Mucosa of stomach (tissue), 1 donor: Measurements from ENCODE around the gene EPB41L2.
"Not testable (repeated sequence)": the region's sequence is repeated elsewhere in the genome, so short reads cannot be mapped to it uniquely, and the experiment has no call there.

Experiments used
- H3K27me3 ChIP-seq: one replicate; pipeline ENCODE4 v1.7.0; 2013; ENCODE audit warnings: mild to moderate bottlenecking, low read length; ENCODE audit not compliant: control insufficient read depth, insufficient read depth
- H3K36me3 ChIP-seq: one replicate; pipeline ENCODE4 v1.7.0; 2013; ENCODE audit warnings: low read length; ENCODE audit not compliant: control insufficient read depth, insufficient read depth
- H3K4me1 ChIP-seq: one replicate; pipeline ENCODE4 v1.7.0; 2013; ENCODE audit warnings: mild to moderate bottlenecking, low read length; ENCODE audit not compliant: control insufficient read depth, insufficient read depth
- H3K4me3 ChIP-seq: one replicate; pipeline ENCODE4 v1.7.0; 2013; ENCODE audit warnings: low read length
- H3K9ac ChIP-seq: one replicate; pipeline ENCODE4 v1.7.0; 2013; ENCODE audit warnings: mild to moderate bottlenecking, low read length, moderate library complexity
- H3K9me3 ChIP-seq: one replicate; pipeline ENCODE4 v1.7.0; 2013; ENCODE audit warnings: mild to moderate bottlenecking, low read length, moderate library complexity; ENCODE audit not compliant: control insufficient read depth
- donor health status: Pancreatic carcinoma.

Gene EPB41L2

DNA sequence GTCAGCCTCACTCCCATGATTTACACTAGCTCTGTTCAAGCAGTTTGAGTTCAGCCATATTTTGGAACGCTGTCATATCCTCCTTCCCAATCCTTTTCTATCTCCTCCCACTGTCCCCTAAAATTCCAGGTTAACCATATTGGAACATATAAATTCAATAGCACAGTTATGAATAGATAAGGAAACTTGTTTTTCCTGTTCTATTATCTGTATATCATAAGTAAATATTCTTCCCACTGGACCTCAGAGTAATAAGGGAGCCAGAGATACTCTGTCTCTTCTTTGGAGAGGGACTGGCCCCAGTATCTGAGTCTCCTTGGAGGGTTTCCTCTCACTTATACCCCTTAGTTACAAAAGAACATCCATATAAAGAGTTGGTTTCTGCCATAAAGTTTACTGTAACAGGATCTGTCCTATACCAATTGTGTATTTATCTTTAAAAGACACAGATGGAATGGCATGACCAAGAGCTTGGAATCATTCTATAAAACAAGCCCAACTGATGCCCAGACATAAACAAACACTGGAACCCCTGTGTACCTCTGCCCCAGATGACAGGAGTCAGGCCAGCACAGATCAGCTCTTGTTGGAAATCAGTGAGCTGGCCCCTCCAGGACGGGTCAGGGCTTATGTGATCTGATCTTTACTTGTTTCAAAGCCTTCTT is 67.1 kb downstream of the EPB41L2 start:
- Histone ChIP-seq H3K27me3 (no peaks in the 10 kb centered on the region), H3K9me3 (no peaks in the 10 kb centered on the region), H3K9ac (no peak overlapping the region), H3K36me3 (no peaks in the 10 kb centered on the region), H3K4me3 (no peak overlapping the region), H3K4me1 (peaks cover 5% of the 10 kb centered on the region)

DNA sequence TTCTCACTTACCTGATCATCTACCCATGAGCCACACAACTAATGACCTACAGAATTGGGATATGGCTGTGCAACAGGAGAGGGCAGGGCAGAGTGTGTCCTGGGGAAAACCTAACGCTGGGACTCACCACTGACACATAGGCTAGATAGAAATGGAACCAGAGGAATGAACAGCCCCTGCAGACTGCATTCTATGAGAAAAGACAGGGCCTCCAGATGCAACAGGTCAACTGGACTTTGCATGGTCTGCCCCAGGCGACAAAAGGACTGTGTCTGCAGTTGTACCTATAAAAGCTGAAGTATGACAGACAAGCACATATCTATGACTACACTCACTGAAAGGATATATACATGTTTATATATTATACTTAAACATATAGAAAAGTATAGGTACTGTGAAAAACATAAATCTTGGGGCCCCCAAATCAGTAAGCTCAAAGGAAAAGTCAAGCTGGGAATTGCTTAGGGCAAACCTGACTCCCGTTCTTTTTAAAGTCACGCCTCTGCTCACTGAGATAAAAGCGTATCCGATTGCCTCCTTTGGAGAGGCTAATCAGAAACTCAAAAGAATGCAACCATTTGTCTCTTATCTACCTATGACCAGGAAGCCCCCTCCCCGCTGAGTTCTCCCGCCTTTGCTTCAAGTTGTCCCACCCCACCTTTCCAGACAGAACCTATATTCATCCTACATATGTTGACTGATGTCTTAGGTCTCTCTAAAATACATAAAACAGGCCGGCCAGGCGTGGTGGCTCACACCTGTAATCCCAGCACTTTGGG is 68.5 kb downstream of the EPB41L2 start:
- peaks cover 5% of the 10 kb centered on the region for H3K4me1 ChIP-seq
- no peaks in the 10 kb centered on the region for H3K36me3 ChIP-seq
- H3K27me3 ChIP-seq: no peaks in the 10 kb centered on the region
- no peaks in the 10 kb centered on the region for H3K9me3 ChIP-seq
- H3K9ac ChIP-seq: no peak overlapping the region
- no peak overlapping the region for H3K4me3 ChIP-seq

DNA sequence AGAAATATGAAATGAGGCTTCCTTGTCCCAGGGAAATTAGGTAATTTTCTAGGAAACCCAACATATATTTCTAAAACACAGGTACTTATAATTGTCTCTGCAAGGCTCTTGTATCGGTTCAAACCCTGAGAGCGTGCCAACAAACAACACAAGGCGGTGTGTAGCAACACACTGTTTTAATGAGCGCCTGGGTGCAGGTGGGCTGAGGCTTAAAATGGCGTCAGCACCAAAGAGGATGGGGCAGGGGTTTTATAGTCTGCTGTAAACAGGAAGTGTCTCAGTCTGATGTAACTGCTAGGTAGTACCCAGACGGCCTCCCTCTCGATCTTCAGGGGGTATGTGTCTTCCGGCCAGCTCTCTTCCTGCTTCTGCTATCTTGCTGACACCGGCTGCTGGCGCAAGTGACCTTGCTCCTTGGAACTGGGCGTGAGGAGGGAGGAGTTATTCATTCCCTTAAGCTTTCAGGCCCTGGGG is 69.7 kb downstream of the EPB41L2 start:
- no peaks in the 10 kb centered on the region for H3K9me3 ChIP-seq

GRCh38 chr6:130991422-130992137 is 71.5 kb downstream of the EPB41L2 start:
- no peaks in the 10 kb centered on the region for H3K9me3 ChIP-seq
- H3K27me3 ChIP-seq: no peaks in the 10 kb centered on the region
- no peaks in the 10 kb centered on the region for H3K36me3 ChIP-seq
- H3K4me1 ChIP-seq: peaks cover 5% of the 10 kb centered on the region
- H3K4me3 ChIP-seq: no peak overlapping the region
- H3K9ac ChIP-seq: no peak overlapping the region

More for the DNA sequence above, 69.7 kb downstream of the EPB41L2 start:
- Histone ChIP-seq H3K36me3 (no peaks in the 10 kb centered on the region), H3K27me3 (no peaks in the 10 kb centered on the region), H3K4me1 (peaks cover 5% of the 10 kb centered on the region), H3K9ac (no peak overlapping the region), H3K4me3 (no peak overlapping the region)

- not testable (repeated sequence) for H3K4me1 ChIP-seq, H3K27me3 ChIP-seq, H3K9ac ChIP-seq, H3K9me3 ChIP-seq, H3K36me3 ChIP-seq, H3K4me3 ChIP-seq
Observed at GRCh38 chr6:130987539-130987938, 75.5 kb downstream of the EPB41L2 start.

DNA sequence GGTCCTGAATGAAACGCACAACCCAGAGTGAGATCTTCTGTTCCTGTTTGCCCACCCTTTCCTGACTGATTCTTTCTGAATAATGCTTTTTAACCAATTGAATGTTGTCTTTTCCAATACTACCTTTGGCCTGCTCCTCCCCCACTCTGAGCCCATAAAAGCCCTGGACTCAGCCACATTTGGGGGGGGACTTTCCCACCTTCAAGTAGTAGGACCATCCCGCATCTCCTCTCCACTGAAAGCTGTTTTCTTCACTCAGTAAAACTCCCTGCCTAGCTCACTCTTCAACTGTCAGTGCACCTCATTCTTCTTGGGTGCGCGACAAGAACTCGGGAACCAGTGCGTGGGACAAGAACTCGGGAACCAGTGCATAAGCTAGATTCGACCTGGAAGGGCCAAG is 77.9 kb downstream of the EPB41L2 start:
- no peak overlapping the region for H3K9ac ChIP-seq
- no peak overlapping the region for H3K4me3 ChIP-seq
- H3K27me3 ChIP-seq: no peaks in the 10 kb centered on the region
- H3K4me1 ChIP-seq: no peaks in the 10 kb centered on the region
- H3K9me3 ChIP-seq: no peaks in the 10 kb centered on the region
- H3K36me3 ChIP-seq: no peaks in the 10 kb centered on the region

DNA sequence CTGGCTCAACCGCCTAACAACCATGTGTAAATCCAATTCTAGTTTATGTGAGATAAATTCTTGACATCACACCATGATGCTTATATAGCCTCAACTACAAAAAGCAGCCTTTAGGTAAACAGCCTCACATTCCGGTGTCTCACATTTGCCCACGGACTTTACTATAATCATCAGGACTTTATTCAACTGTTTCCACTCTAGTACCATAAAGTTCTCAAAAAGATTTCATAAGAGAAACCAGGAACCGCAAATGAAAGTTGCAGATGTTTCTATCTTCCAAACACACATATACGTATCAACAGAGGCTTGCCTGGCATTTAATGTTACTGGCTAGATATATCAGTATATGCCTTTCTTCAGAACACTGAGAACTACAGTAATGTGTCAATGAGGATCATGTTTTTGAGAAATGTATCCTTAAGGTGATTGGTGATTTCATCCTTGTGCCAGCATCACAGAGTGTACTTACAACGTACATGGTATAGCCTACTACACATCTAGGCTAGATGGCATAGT is 80.0 kb downstream of the EPB41L2 start:
- H3K9me3 ChIP-seq: no peaks in the 10 kb centered on the region
- H3K9ac ChIP-seq: no peak overlapping the region
- H3K4me3 ChIP-seq: no peak overlapping the region
- H3K36me3 ChIP-seq: no peaks in the 10 kb centered on the region
- no peaks in the 10 kb centered on the region for H3K4me1 ChIP-seq
- H3K27me3 ChIP-seq: no peaks in the 10 kb centered on the region

DNA sequence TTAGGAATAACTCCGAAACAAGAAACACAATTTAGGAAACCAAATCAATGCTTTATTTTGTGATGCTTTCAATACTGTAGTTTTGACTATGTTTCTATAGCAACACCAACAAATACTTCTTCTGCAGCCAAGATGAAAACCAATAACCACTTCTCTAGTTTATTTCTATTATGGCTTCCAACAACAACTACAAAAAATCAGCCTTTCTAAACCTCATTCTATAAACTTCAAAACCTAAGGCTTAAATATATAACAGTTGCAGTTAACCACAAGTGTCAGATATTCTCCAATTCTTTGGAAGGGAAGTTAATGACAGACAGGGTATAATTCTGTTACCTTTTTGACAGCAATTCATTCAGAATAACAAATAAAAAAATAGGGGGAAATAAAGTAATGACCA is 80.9 kb downstream of the EPB41L2 start:
- H3K36me3 ChIP-seq: no peaks in the 10 kb centered on the region
- no peaks in the 10 kb centered on the region for H3K9me3 ChIP-seq
- H3K4me3 ChIP-seq: no peak overlapping the region
- H3K4me1 ChIP-seq: no peaks in the 10 kb centered on the region
- no peaks in the 10 kb centered on the region for H3K27me3 ChIP-seq
- no peak overlapping the region for H3K9ac ChIP-seq

GRCh38 chr6:130981409-130981808 is 81.6 kb downstream of the EPB41L2 start:
- no peak overlapping the region for H3K4me3 ChIP-seq
- H3K36me3 ChIP-seq: no peaks in the 10 kb centered on the region
- no peaks in the 10 kb centered on the region for H3K9me3 ChIP-seq
- H3K4me1 ChIP-seq: no peaks in the 10 kb centered on the region
- H3K9ac ChIP-seq: no peak overlapping the region
- H3K27me3 ChIP-seq: no peaks in the 10 kb centered on the region

DNA sequence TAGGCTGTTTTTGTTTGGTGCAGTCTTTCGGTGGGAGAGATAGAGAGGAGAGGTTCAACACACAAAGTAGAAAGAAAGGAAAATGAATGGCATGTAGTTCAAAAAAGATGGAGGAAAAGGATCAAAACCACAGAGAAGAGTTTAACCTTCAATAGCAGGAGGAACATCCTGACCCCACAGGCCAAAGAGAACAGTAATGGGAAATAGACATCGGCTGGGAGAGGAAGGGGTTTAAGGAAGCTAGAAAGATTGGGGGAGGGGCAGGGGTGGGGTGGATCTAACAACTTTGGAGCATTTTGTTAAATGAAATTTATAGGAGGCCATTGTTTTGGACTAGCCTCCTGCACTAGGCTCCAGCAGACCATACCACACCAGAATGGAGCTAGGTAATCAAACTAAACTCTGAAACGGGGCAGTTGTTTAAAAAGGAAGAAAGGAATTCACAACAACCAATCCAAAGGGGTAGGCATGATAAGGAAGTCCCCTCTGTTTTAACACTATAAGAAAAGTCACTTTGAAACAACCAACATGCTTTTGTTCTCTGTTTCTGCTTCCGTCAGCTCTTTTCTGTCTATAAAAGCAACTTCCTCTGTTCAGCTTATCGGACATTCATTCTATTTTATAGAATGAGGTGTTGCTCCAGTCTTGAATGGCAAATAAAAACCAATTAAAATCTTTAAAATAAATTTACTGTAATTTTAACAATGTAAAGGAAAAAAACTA is 82.6 kb downstream of the EPB41L2 start:
- H3K9me3 ChIP-seq: no peaks in the 10 kb centered on the region
- H3K4me3 ChIP-seq: no peak overlapping the region
- H3K4me1 ChIP-seq: no peaks in the 10 kb centered on the region
- H3K9ac ChIP-seq: no peak overlapping the region
- no peaks in the 10 kb centered on the region for H3K36me3 ChIP-seq
- H3K27me3 ChIP-seq: no peaks in the 10 kb centered on the region

DNA sequence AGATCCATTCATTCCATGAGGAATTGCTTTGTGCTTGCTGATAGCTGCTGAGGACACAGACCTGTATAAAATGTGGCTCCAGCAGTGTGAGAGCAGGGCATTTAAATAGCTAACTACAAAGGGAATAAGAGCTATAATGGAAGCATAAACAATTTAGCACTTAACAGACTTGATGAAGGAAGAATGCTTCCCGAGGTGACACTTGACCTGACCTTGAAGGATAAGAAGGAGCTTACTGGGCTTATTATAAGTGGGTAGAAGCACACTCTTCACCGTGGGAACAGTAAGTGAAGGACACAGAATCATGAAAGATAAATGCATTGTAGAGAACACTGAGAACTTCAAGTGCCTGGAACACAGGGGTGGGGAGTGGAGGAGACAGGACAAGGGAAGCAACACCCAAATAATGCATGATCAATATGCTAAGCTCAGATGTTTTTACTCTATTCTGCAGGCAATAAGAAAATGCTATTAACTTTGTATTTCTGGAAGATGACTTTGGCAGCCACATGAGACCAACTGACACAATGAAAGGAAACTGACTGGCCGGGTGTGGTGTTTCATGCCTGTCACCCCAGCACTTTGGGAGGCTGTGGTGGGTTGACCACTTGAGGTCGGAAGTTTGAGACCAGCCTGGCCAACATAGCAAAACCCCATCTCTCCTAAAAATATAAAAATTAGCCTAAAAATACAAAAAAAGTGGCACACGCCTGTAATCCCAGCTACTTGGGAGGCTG is 84.2 kb downstream of the EPB41L2 start:
- no peaks in the 10 kb centered on the region for H3K9me3 ChIP-seq

More for the DNA sequence above, 84.2 kb downstream of the EPB41L2 start:
- Histone ChIP-seq H3K27me3 (no peaks in the 10 kb centered on the region), H3K9ac (no peak overlapping the region), H3K36me3 (no peaks in the 10 kb centered on the region), H3K4me3 (no peak overlapping the region), H3K4me1 (no peaks in the 10 kb centered on the region)
